Endothelial cell of umbilical vein (primary cell): ENCODE measurements around the gene TSC22D3. TPM values are rescaled to one million over a fixed set of nuclear protein-coding genes. Genes with fewer than 3 reads are reported as not detected.

Experiments
- BruUV-seq: library from RNA; stranded (reverse); fragments of 400-500 nt; replicated peaks from 2 replicates; lab custom pipeline; 2021; lab: Mats Ljungman, UMichigan
- CTCF ChIA-PET: fragments of 300-600, 350-600 bp; sonication (Branson Sonifier 250); formaldehyde crosslinking; loops from one replicate; lab custom pipeline; 2021; ENCODE audit warnings: antibody characterized with exemption, inconsistent platforms; lab: Charles Lee
- POLR2A ChIA-PET: fragments of 300-600, 350-600 bp; sonication (Branson Sonifier 250); formaldehyde crosslinking; loops from one replicate; lab custom pipeline; 2021; ENCODE audit warnings: antibody characterized with exemption, inconsistent platforms; lab: Charles Lee
- DNase-seq: peaks from one replicate; pipeline ENCODE4 v3.0.0-alpha.2; 2011; ENCODE audit warnings: low read depth, low spot score
- FAIRE-seq: peaks from 2 replicates; lab custom pipeline; 2011; peaks lifted over from hg19 to GRCh38; lab: Jason Lieb, UNC
- H2AFZ ChIP-seq: 2 replicates; pipeline ENCODE4 v1.6.0; 2012; ENCODE audit warnings: low read depth, low read length, control low read depth, inconsistent platforms
- H3K27ac ChIP-seq: 2 replicates; pipeline ENCODE4 v1.5.1; 2011; ENCODE audit warnings: low read depth, mild to moderate bottlenecking, control low read depth, low read length, moderate library complexity; ENCODE audit not compliant: insufficient read depth
- H3K27me3 ChIP-seq, 2 experiments: 2 replicates each; pipeline versions ENCODE4 v1.6.0 to v1.6.1; 2011; ENCODE audit warnings: low read length in 2 of 2, mixed read lengths in 1 of 2; ENCODE audit not compliant: control insufficient read depth in 2 of 2, insufficient read depth in 2 of 2
- H3K36me3 ChIP-seq, 2 experiments: 2 replicates in 1 of 2; 3 replicates in 1 of 2; pipeline ENCODE4 v1.5.1; 2011; ENCODE audit warnings: low read length in 2 of 2, mild to moderate bottlenecking in 1 of 2, moderate library complexity in 1 of 2; ENCODE audit not compliant: control insufficient read depth in 2 of 2, insufficient read depth in 2 of 2; ENCODE audit errors: extremely low read depth in 1 of 2
- H3K4me1 ChIP-seq: 3 replicates; pipeline ENCODE4 v1.5.1; 2011; ENCODE audit warnings: mild to moderate bottlenecking, low read length; ENCODE audit not compliant: control insufficient read depth, insufficient read depth; ENCODE audit errors: extremely low read depth
- H3K4me2 ChIP-seq: 2 replicates; pipeline ENCODE4 v1.6.1; 2011; ENCODE audit warnings: low read length, control low read depth, mixed read lengths; ENCODE audit not compliant: insufficient read depth
- H3K4me3 ChIP-seq, 3 experiments: fragments of 200-600 bp in 1 of 3; sonication (generic), shearing (Covaris generic) in 1 of 3; replicated peaks in 1 of 3; 2 replicates each; pipeline ENCODE4 v1.5.1; 2011 to 2016; ENCODE audit warnings: control low read depth in 3 of 3, low read length in 3 of 3, mild to moderate bottlenecking in 2 of 3, inconsistent platforms in 1 of 3, low read depth in 1 of 3, moderate library complexity in 1 of 3; ENCODE audit not compliant: insufficient read depth in 1 of 3
- H3K79me2 ChIP-seq: 2 replicates; pipeline ENCODE4 v1.6.0; 2012; ENCODE audit warnings: low read length, inconsistent platforms; ENCODE audit not compliant: control insufficient read depth, insufficient read depth
- H3K9ac ChIP-seq: replicated peaks from 2 replicates; pipeline ENCODE3; 2011; ENCODE audit warnings: low read length, control low read depth; ENCODE audit not compliant: insufficient read depth; ENCODE audit errors: extremely low read depth
- H3K9me1 ChIP-seq: replicated peaks from 3 replicates; pipeline ENCODE4 v1.6.0; 2011; ENCODE audit warnings: mild to moderate bottlenecking, low read length; ENCODE audit not compliant: control insufficient read depth, insufficient read depth; ENCODE audit errors: extremely low read depth
- H3K9me3 ChIP-seq: replicated peaks from 2 replicates; pipeline ENCODE4 v1.5.1; 2012; ENCODE audit warnings: low read length, inconsistent platforms; ENCODE audit not compliant: control insufficient read depth, insufficient read depth
- H4K20me1 ChIP-seq: replicated peaks from 2 replicates; pipeline ENCODE3; 2011; ENCODE audit warnings: mild to moderate bottlenecking, low read length; ENCODE audit not compliant: control insufficient read depth, insufficient read depth; ENCODE audit errors: extremely low read depth
- EZH2 ChIP-seq: IDR thresholded peaks from 2 replicates; pipeline ENCODE4 v1.6.1; 2012; ENCODE audit warnings: borderline replicate concordance, low read depth, mild to moderate bottlenecking, moderate library complexity, low read length, inconsistent platforms; ENCODE audit not compliant: severe bottlenecking
- FOS ChIP-seq: IDR thresholded peaks from 2 replicates; pipeline ENCODE4 v1.6.1; 2011; ENCODE audit warnings: mild to moderate bottlenecking, low read length, moderate library complexity, borderline replicate concordance; ENCODE audit not compliant: insufficient read depth
- GATA2 ChIP-seq: IDR thresholded peaks from 2 replicates; pipeline ENCODE4 v1.7.0; 2011; ENCODE audit warnings: low read depth, mild to moderate bottlenecking, moderate library complexity, mixed read lengths, low read length; ENCODE audit not compliant: insufficient read length, insufficient read depth
- JUN ChIP-seq: IDR thresholded peaks from 2 replicates; pipeline ENCODE4 v1.6.1; 2011; ENCODE audit warnings: borderline replicate concordance, low read depth; ENCODE audit not compliant: insufficient read length, insufficient read depth
- MYC ChIP-seq: IDR thresholded peaks from one replicate; pipeline ENCODE4 v1.6.1; 2011; ENCODE audit warnings: mild to moderate bottlenecking, low read depth, low read length
- POLR2A ChIP-seq: IDR thresholded peaks from 2 replicates; pipeline ENCODE4 v1.6.1; 2012; ENCODE audit warnings: low read depth, mild to moderate bottlenecking, control low read depth, low read length
- POLR2AphosphoS5 ChIP-seq: IDR thresholded peaks from 2 replicates; pipeline ENCODE4 v1.6.1; 2012; ENCODE audit warnings: low read depth, mild to moderate bottlenecking, control low read depth, low read length, moderate library complexity; ENCODE audit not compliant: insufficient read depth
- dilution Hi-C: fragments of 300-500 bp; cut with MboI; formaldehyde crosslinking; loops from one replicate; pipeline ENCODE4 v1.15.0; 2019; ENCODE audit warnings: low sequenced_read_pairs; ENCODE audit not compliant: extremely low pct_ligation_motif_present
- intact Hi-C: fragments of 100-400 bp; cut with micrococcal nuclease; formaldehyde crosslinking; loops from one replicate; pipeline ENCODE4 v1.10.0; 2022
- polyA plus RNA-seq, 4 experiments: library from polyadenylated mRNA; depleted of rRNA in 3 of 4; stranded (reverse) in 3 of 4; unstranded in 1 of 4; fragments of >200 nt; gene quantifications; 2 replicates each; pipeline versions ENCODE4 v1.2.1 to v1.2.3, GENCODE V29; 2011 to 2012; ENCODE audit warnings: missing spikeins in 1 of 4
- total RNA-seq: library from RNA; stranded (reverse); gene quantifications from 2 replicates; pipeline ENCODE4 v1.2.3, GENCODE V29; 2021
- TF ChIP-seq, protein P1 (sequence below): IDR thresholded peaks from 2 replicates; pipeline ENCODE4 v1.6.1; 2011; ENCODE audit not compliant: insufficient read depth, insufficient read length
- TF ChIP-seq, protein P2 (sequence below), 2 donors: IDR thresholded peaks; 1 replicate in 1 of 2; 2 replicates in 1 of 2; pipeline ENCODE4 v1.5.1; 2011; ENCODE audit warnings: low read length in 2 of 2, mild to moderate bottlenecking in 2 of 2, moderate library complexity in 2 of 2, control low read depth in 1 of 2, inconsistent platforms in 1 of 2, low read depth in 1 of 2; ENCODE audit not compliant: insufficient read depth in 1 of 2; ENCODE audit errors: extremely low read depth in 1 of 2

TSC22D3 gene
- total and polyA plus RNA-seq, 2 donors (not counting 3 experiments of a cell fraction or from before 2014, with no cell fraction given), result 21.1 to 37.4 TPM

DNA sequence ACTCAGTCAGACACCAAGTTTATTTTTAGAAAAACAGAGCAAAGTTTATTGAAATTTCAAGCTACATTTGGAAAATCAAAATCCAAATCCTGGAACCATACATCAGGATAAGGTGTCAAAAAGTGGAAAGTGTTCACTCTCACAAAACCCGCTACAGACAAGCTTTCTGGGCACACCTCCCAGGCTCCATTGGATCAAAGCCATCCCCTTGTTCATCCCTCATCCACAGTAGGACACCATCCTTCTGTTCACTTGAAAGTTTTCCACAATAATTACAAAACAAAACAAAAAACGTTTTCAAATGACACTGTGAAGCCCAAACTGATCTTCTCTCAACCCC is 62.4 kb downstream of the TSC22D3 start:
- Histone ChIP-seq H3K27ac (no peak overlapping the region), H3K27me3 (no peaks in the 10 kb centered on the region), H3K4me3 (no peak overlapping the region), H3K9me1 (no peaks in the 10 kb centered on the region), H3K79me2 (peaks cover 14% of the 10 kb centered on the region), H3K9me3 (no peaks in the 10 kb centered on the region), H2AFZ (no peak overlapping the region), H3K9ac (no peak overlapping the region), H3K36me3 (peaks cover 0 to 4% of the 10 kb centered on the region in 2 experiments), H3K4me1 (peaks cover 20% of the 10 kb centered on the region), H4K20me1 (no peaks in the 10 kb centered on the region), H3K4me2 (no peak overlapping the region)
- dilution Hi-C loops (no loop called here), intact Hi-C loops (loop anchor here (10.0 kb wide), 1 partner anchor 312 kb away; no protein-coding TSS in a partner anchor)
- no peak for FAIRE-seq
- ChIA-PET POLR2A (no interaction called here), CTCF (interaction anchor here (1.2 to 3.1 kb wide), 3 partner anchors 40 to 63 kb away, joined by 3 to 18 read pairs (median 3); partner anchors contain the start of gene TSC22D3)
- TF ChIP-seq FOS (no peak), POLR2AphosphoS5 (no peak), EZH2 (no peak)
- TF ChIP-seq, protein P1, sequence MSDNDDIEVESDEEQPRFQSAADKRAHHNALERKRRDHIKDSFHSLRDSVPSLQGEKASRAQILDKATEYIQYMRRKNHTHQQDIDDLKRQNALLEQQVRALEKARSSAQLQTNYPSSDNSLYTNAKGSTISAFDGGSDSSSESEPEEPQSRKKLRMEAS, result no peak
- no TSS peak for BruUV-seq
- no peak for DNase-seq

DNA sequence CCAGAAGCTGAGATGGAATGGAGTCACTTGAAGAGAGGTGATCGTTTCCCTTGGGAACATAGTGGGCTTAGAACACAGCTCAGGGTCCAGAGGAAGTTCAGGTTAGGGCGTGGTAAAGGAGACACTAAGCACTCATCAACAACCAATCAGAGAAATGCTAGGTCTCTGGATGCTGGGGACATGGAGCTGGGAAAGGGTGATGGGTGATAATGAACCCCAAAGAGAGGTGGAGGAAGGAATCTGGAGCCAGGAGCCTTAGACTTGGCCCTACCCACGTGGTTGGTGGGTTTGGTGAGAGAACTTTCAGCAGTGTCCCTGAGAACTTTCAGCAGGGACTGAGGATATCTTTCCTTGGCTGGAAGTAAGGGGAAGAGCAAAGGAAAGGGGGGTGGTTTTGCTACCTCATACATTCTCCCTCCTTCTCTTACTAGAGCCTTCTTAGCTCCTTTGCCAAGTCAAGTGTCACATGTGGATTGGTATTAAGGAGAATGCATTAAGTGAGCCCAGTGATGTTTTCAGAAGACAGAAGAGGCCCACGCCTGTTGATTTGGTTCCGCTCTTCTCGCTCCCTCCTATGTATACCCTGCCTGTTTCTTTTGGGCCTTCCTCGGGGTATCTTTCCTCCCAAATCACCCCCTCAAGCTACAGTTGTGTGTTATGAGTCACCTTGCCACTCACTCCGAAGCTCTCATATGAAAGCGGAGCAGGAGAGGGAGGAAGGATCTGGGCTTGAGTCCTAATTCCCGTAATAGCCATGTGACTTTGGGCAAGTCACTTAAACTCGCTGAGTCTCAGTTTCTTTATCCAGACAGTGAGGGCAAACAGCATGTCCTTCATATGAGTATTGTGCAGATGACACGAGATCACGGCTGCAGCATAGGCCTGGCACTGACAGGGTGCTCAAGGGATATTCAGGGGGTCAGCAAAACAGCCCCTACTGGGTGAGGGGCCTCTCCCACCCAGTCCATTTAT is 63.1 kb downstream of the TSC22D3 start:
- intact Hi-C loops, result loop anchor here (10.0 kb wide), 1 partner anchor 312 kb away; no protein-coding TSS in a partner anchor
- no TSS peak for BruUV-seq

More for the DNA sequence above, 63.1 kb downstream of the TSC22D3 start:
- POLR2A ChIA-PET, result interaction anchor here (0.6 kb wide), 1 partner anchor 40 kb away, joined by 4 read pairs; no protein-coding TSS in a partner anchor
- CTCF ChIA-PET, result interaction anchor here (0.6 to 3.1 kb wide), 6 partner anchors 14 to 63 kb away, joined by 3 to 18 read pairs (median 4); partner anchors contain the start of gene TSC22D3
- DNase-seq, result no peak
- Histone ChIP-seq H3K27me3 (no peaks in the 10 kb centered on the region), H3K9me1 (no peaks in the 10 kb centered on the region), H2AFZ (no peak overlapping the region), H3K27ac (no peak overlapping the region), H3K9ac (no peak overlapping the region), H3K79me2 (peaks cover 14% of the 10 kb centered on the region), H3K4me1 (peaks cover 20% of the 10 kb centered on the region), H3K36me3 (peaks cover 0 to 4% of the 10 kb centered on the region in 2 experiments), H3K9me3 (no peaks in the 10 kb centered on the region), H3K4me3 (no peak overlapping the region), H4K20me1 (no peaks in the 10 kb centered on the region), H3K4me2 (no peak overlapping the region)
- TF ChIP-seq MYC (no peak), FOS (no peak), POLR2A (no peak), JUN (no peak), GATA2 (no peak), EZH2 (no peak), POLR2AphosphoS5 (no peak)
- TF ChIP-seq, protein P1, result no peak
- TF ChIP-seq, protein P2, sequence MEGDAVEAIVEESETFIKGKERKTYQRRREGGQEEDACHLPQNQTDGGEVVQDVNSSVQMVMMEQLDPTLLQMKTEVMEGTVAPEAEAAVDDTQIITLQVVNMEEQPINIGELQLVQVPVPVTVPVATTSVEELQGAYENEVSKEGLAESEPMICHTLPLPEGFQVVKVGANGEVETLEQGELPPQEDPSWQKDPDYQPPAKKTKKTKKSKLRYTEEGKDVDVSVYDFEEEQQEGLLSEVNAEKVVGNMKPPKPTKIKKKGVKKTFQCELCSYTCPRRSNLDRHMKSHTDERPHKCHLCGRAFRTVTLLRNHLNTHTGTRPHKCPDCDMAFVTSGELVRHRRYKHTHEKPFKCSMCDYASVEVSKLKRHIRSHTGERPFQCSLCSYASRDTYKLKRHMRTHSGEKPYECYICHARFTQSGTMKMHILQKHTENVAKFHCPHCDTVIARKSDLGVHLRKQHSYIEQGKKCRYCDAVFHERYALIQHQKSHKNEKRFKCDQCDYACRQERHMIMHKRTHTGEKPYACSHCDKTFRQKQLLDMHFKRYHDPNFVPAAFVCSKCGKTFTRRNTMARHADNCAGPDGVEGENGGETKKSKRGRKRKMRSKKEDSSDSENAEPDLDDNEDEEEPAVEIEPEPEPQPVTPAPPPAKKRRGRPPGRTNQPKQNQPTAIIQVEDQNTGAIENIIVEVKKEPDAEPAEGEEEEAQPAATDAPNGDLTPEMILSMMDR (IDR thresholded peaks at IDR 0.05; ENCODE audit: extremely low read depth in 1 of 2, insufficient read depth in 1 of 2, low read depth in 1 of 2, low read length in 2 of 2), result no peak
- peak; percentile 54 for FAIRE-seq
- dilution Hi-C loops, result no loop called here
